GM19324 (cell line): Measurements from ENCODE around the gene SLC12A5.

ENCODE experiments used
- ATAC-seq: cut with Tn5 transposase; IDR thresholded peaks from one replicate; pipeline ENCODE4 v1.9.1; 2021; ENCODE audit warnings: mild to moderate bottlenecking, moderate library complexity; ENCODE audit not compliant: unreplicated experiment, low FRiP score

The SLC12A5 gene

GRCh38 chr20:46023999-46024398, 5.0 kb upstream of the SLC12A5 start:
- no peak for ATAC-seq

GRCh38 chr20:46025376-46025783, 3.6 kb upstream of the SLC12A5 start:
- ATAC-seq = no peak

GRCh38 chr20:46027245-46027853, 1.7 kb upstream of the SLC12A5 start:
- no peak for ATAC-seq

- no peak for ATAC-seq
Observed at GRCh38 chr20:46028110-46028509, 905 bp upstream of the SLC12A5 start.

GRCh38 chr20:46030284-46031013, 1.4 kb downstream of the SLC12A5 start:
- ATAC-seq = no peak

- ATAC-seq = no peak
Observed at GRCh38 chr20:46031014-46031569, 2.1 kb downstream of the SLC12A5 start.

- no peak for ATAC-seq
Observed at GRCh38 chr20:46031701-46032254, 2.8 kb downstream of the SLC12A5 start.

GRCh38 chr20:46034039-46034438, 5.0 kb downstream of the SLC12A5 start:
- no peak for ATAC-seq

GRCh38 chr20:46035253-46035652, 6.2 kb downstream of the SLC12A5 start:
- no peak for ATAC-seq

- ATAC-seq = no peak
Observed at GRCh38 chr20:46035713-46036112, 6.7 kb downstream of the SLC12A5 start.

GRCh38 chr20:46036370-46036769, 7.4 kb downstream of the SLC12A5 start:
- ATAC-seq = no peak

GRCh38 chr20:46037036-46037435, 8.0 kb downstream of the SLC12A5 start:
- ATAC-seq = no peak

GRCh38 chr20:46040902-46041535, 12.0 kb downstream of the SLC12A5 start:
- ATAC-seq = no peak

- ATAC-seq = no peak
Observed at GRCh38 chr20:46043556-46043955, 14.5 kb downstream of the SLC12A5 start.

GRCh38 chr20:46044896-46045295, 15.9 kb downstream of the SLC12A5 start:
- ATAC-seq = no peak

GRCh38 chr20:46046588-46047310, 17.7 kb downstream of the SLC12A5 start:
- ATAC-seq = no peak

- no peak for ATAC-seq
Observed at GRCh38 chr20:46047821-46048220, 18.8 kb downstream of the SLC12A5 start.

GRCh38 chr20:46049190-46049589, 20.2 kb downstream of the SLC12A5 start:
- no peak for ATAC-seq

- ATAC-seq = no peak
Observed at GRCh38 chr20:46049815-46050214, 20.8 kb downstream of the SLC12A5 start.

GRCh38 chr20:46050444-46050843, 21.4 kb downstream of the SLC12A5 start:
- no peak for ATAC-seq

- ATAC-seq = no peak
Observed at GRCh38 chr20:46050885-46051284, 21.9 kb downstream of the SLC12A5 start.
